Osteoblast (primary cell): Measurements from ENCODE around the gene CASD1. TPM values are rescaled to one million over a fixed set of nuclear protein-coding genes. Genes with fewer than 3 reads are reported as not detected.

ENCODE experiments used
- DNase-seq: peaks from one replicate; pipeline ENCODE4 v3.0.0; 2011; ENCODE audit warnings: low spot score, mixed read lengths; ENCODE audit not compliant: insufficient read length; ENCODE audit errors: missing footprints
- H2AFZ ChIP-seq: 2 replicates; pipeline ENCODE4 v1.6.0; 2011; ENCODE audit warnings: mild to moderate bottlenecking, low read length
- H3K27ac ChIP-seq: 2 replicates; pipeline ENCODE4 v1.5.1; 2011; ENCODE audit warnings: mild to moderate bottlenecking, low read depth, low read length, moderate library complexity
- H3K27me3 ChIP-seq: 2 replicates; pipeline ENCODE4 v1.6.0; 2012; ENCODE audit warnings: mild to moderate bottlenecking, control low read depth, inconsistent platforms, low read length, moderate library complexity; ENCODE audit not compliant: insufficient read depth
- H3K36me3 ChIP-seq: 2 replicates; pipeline ENCODE4 v1.5.1; 2011; ENCODE audit warnings: mild to moderate bottlenecking, low read length, control low read depth, moderate library complexity; ENCODE audit not compliant: insufficient read depth
- H3K4me1 ChIP-seq: 2 replicates; pipeline ENCODE4 v1.5.1; 2011; ENCODE audit warnings: mild to moderate bottlenecking, low read length, control low read depth, moderate library complexity; ENCODE audit not compliant: insufficient read depth
- H3K4me2 ChIP-seq: 2 replicates; pipeline ENCODE4 v1.6.0; 2011; ENCODE audit warnings: mild to moderate bottlenecking, low read length; ENCODE audit not compliant: insufficient read depth
- H3K4me3 ChIP-seq: fragments of 200-600 bp; sonication (generic); 3 replicates; pipeline ENCODE4 v1.5.1; 2012; ENCODE audit warnings: mild to moderate bottlenecking, low read length, inconsistent platforms; ENCODE audit not compliant: insufficient read depth
- H3K79me2 ChIP-seq: 2 replicates; pipeline ENCODE4 v1.6.0; 2012; ENCODE audit warnings: mild to moderate bottlenecking, low read length, control low read depth, inconsistent platforms; ENCODE audit not compliant: insufficient read depth
- H3K9me3 ChIP-seq: 2 replicates; pipeline ENCODE4 v1.5.1; 2011; ENCODE audit warnings: low read depth, low read length, control low read depth
- H4K20me1 ChIP-seq: 2 replicates; pipeline ENCODE4 v1.6.0; 2012; ENCODE audit warnings: mild to moderate bottlenecking, low read length, control low read depth; ENCODE audit not compliant: insufficient read depth
- CTCF ChIP-seq: IDR thresholded peaks from 2 replicates; pipeline ENCODE4 v1.5.1; 2011; ENCODE audit warnings: mild to moderate bottlenecking, low read depth, low read length, moderate library complexity; ENCODE audit errors: extremely low read depth
- total RNA-seq: library from RNA; depleted of rRNA; stranded (reverse); fragments of >200 nt; gene quantifications from 2 replicates; pipeline ENCODE4 v1.2.3, GENCODE V29; 2012

The CASD1 gene
- 19.4 and 20.6 TPM in 2 replicates for total RNA-seq

DNA sequence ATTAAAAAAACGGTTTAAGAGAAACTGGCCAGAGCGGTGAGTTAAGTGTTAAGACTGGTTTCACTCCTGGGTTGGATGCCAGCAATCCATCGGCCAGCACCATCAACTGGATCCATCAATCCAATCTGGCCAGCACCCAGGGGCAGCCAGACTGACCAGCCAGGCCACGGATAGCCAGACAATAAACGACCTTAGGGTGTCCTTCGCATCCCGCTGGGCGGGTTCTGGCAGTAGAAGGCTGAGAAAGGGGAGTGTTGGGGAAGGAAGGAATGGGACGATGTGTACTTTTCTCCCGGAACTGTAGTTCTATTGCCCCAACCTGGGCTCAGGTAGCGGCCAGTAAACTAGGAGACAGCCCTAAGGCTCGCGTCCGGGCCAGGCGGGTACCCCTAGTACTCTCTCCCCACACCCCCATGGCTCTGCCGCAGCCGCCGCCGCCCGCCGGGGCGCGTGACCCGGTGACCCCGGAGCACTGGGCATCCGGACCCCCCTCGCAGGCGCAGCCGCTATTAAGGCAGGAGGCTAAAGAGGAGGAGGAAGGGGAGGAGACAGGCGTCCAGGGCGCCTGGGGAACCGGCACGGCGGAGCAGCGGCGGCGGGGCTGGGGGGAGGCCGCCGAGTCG, at the start of gene CASD1:
TSS of gene CASD1 (plus strand) at position 546 of the 623 bp plus-strand sequence. CDS start 276 bp downstream, outside the sequence.
- H3K4me2 ChIP-seq, result peak within 1 kb of the TSS; percentile 94
- H4K20me1 ChIP-seq, result peaks cover 6% of the 10 kb centered on the region
- H3K27ac ChIP-seq, result peak within 1 kb of the TSS; percentile 73
- peaks cover 15% of the 10 kb centered on the region for H3K4me1 ChIP-seq
- peak within 1 kb of the TSS; percentile 98 for H2AFZ ChIP-seq
- TF ChIP-seq CTCF, result no peak
- H3K4me3 ChIP-seq, result peak within 1 kb of the TSS; percentile 91
- no peak for DNase-seq
- H3K27me3 ChIP-seq, result no peaks in the 10 kb centered on the region
- H3K79me2 ChIP-seq, result peaks cover 31% of the 10 kb centered on the region
- no peaks in the 10 kb centered on the region for H3K9me3 ChIP-seq
- H3K36me3 ChIP-seq, result no peaks in the 10 kb centered on the region

DNA sequence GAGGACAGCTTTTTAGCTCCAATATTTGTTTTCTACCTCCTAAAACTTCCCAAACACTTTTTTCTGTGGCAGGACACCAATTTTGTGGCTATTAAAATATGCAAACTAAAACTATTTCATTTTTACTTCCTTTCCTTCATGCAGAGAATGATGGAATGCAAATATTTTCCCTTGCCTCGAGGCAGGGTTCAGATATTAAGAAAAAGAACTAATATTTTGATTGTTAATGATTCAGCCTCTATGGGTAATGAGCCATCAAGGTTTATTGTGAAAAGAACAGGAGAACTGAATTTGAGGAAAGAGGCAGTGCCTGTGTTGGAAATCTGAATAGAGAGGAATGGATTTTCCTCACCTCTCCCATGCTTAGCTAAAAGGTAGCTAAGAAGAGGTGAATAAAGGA, 43.1 kb upstream of the CASD1 start:
- Histone ChIP-seq H3K36me3 (no peaks in the 10 kb centered on the region), H3K4me3 (no peak overlapping the region), H4K20me1 (no peaks in the 10 kb centered on the region), H3K4me2 (no peak overlapping the region), H3K9me3 (no peaks in the 10 kb centered on the region), H2AFZ (no peak overlapping the region), H3K79me2 (no peaks in the 10 kb centered on the region), H3K27me3 (peaks cover 4% of the 10 kb centered on the region), H3K4me1 (no peaks in the 10 kb centered on the region), H3K27ac (no peak overlapping the region)
- TF ChIP-seq CTCF, result no peak
- no peak for DNase-seq

GRCh38 chr7:94471604-94472003, 38.0 kb upstream of the CASD1 start:
- Histone ChIP-seq H2AFZ (no peak overlapping the region), H3K9me3 (peaks cover 2% of the 10 kb centered on the region), H3K4me3 (no peak overlapping the region), H3K4me1 (no peaks in the 10 kb centered on the region), H3K27ac (no peak overlapping the region), H4K20me1 (no peaks in the 10 kb centered on the region), H3K79me2 (no peaks in the 10 kb centered on the region), H3K4me2 (no peak overlapping the region), H3K36me3 (no peaks in the 10 kb centered on the region), H3K27me3 (peaks cover 8% of the 10 kb centered on the region)
- DNase-seq, result no peak
- no peak for TF ChIP-seq CTCF

DNA sequence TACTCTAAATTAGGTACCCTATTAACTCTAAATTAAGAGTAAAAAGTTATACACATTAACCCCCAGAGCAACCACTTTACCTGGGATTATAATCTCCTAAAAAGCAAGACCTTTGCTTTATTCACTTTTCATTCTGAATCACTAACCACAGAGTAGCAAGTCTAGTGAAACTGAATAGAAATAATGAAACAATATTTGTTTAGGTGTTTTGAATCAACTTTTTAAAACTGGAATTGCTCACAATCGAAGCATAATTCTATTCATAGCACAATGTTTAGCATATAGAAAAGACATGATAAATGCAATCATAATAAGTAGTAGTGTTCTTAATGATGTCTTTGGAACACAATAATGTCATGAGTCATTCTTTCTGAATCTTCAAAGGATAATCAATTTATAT, 37.0 kb upstream of the CASD1 start:
- H3K27me3 ChIP-seq, result peaks cover 10% of the 10 kb centered on the region
- H3K36me3 ChIP-seq, result no peaks in the 10 kb centered on the region

More for the DNA sequence above, 37.0 kb upstream of the CASD1 start:
- Histone ChIP-seq H3K79me2 (no peaks in the 10 kb centered on the region), H2AFZ (no peak overlapping the region), H3K4me3 (no peak overlapping the region), H3K4me2 (no peak overlapping the region), H3K4me1 (no peaks in the 10 kb centered on the region), H4K20me1 (no peaks in the 10 kb centered on the region), H3K9me3 (peaks cover 2% of the 10 kb centered on the region), H3K27ac (no peak overlapping the region)
- no peak for DNase-seq
- TF ChIP-seq CTCF, result no peak
